Hepatocyte (in vitro differentiated cells): ENCODE results near the gene CPNE1.

ENCODE experiments used
- EZH2 ChIP-seq: fragments of 200-600 bp; sonication (generic); IDR thresholded peaks from 2 replicates; pipeline ENCODE4 v1.6.1; 2016; ENCODE audit warnings: antibody characterized with exemption, mild to moderate bottlenecking, borderline replicate concordance
- EZH2phosphoT487 ChIP-seq: fragments of 200-600 bp; sonication (generic); IDR thresholded peaks from one replicate; pipeline ENCODE4 v1.6.1; 2018; ENCODE audit warnings: antibody characterized with exemption, mild to moderate bottlenecking, low read depth, moderate library complexity; ENCODE audit not compliant: unreplicated experiment, severe bottlenecking
- TF ChIP-seq, protein P1 (sequence below): fragments of 200-600 bp; sonication (generic); IDR thresholded peaks from 2 replicates; pipeline ENCODE4 v1.5.1; 2016; ENCODE audit warnings: antibody characterized with exemption, mild to moderate bottlenecking; ENCODE audit not compliant: poor library complexity

DNA sequence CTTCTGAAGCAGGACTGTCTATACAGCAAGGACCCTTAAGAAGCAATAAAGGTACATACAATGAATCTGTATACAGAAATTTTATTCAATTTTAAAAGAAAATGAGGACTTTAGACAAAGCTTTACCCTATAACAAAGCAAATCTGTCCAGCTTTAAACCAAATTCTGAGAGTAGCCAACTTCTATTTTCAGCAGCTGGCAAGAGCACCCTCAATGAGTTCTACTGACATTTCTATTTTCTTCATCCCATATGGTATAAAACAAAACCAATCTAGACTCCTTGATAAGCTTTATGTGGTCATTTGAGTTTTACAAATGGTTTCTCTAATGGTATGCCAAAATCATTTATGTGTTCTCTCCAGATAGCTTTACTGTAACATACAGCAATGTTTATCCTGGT is 12.7 kb downstream of the CPNE1 start:
- TF ChIP-seq, protein P1, sequence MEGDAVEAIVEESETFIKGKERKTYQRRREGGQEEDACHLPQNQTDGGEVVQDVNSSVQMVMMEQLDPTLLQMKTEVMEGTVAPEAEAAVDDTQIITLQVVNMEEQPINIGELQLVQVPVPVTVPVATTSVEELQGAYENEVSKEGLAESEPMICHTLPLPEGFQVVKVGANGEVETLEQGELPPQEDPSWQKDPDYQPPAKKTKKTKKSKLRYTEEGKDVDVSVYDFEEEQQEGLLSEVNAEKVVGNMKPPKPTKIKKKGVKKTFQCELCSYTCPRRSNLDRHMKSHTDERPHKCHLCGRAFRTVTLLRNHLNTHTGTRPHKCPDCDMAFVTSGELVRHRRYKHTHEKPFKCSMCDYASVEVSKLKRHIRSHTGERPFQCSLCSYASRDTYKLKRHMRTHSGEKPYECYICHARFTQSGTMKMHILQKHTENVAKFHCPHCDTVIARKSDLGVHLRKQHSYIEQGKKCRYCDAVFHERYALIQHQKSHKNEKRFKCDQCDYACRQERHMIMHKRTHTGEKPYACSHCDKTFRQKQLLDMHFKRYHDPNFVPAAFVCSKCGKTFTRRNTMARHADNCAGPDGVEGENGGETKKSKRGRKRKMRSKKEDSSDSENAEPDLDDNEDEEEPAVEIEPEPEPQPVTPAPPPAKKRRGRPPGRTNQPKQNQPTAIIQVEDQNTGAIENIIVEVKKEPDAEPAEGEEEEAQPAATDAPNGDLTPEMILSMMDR = no peak
- no peak for TF ChIP-seq EZH2phosphoT487
- TF ChIP-seq EZH2 = no peak
